HG03175 (cell line): ENCODE measurements around the gene BEND3.
A peak's percentile ranks its signal among the peaks of the same experiment; 100 is the strongest.

Experiments used
- ATAC-seq: cut with Tn5 transposase; IDR thresholded peaks from one replicate; pipeline ENCODE4 v1.9.1; 2021; ENCODE audit warnings: mild to moderate bottlenecking, moderate library complexity; ENCODE audit not compliant: unreplicated experiment

BEND3 gene

GRCh38 chr6:107083921-107084320, 31.4 kb downstream of the BEND3 start:
- no peak for ATAC-seq

GRCh38 chr6:107083047-107083768, 32.1 kb downstream of the BEND3 start:
- ATAC-seq: peak; percentile 96

- ATAC-seq: no peak
These were observed 33.3 kb downstream of the BEND3 start for GRCh38 chr6:107082045-107082444.

GRCh38 chr6:107080036-107080435, 35.3 kb downstream of the BEND3 start:
- no peak for ATAC-seq

GRCh38 chr6:107079429-107079828, 35.9 kb downstream of the BEND3 start:
- ATAC-seq: no peak

- no peak for ATAC-seq
These were observed 37.6 kb downstream of the BEND3 start for GRCh38 chr6:107077710-107078109.

GRCh38 chr6:107075951-107076381, 39.3 kb downstream of the BEND3 start:
- ATAC-seq: no peak

GRCh38 chr6:107070686-107071085, 44.6 kb downstream of the BEND3 start:
- no peak for ATAC-seq

GRCh38 chr6:107069631-107070548, 45.4 kb downstream of the BEND3 start:
- ATAC-seq: no peak

GRCh38 chr6:107068691-107069630, 46.4 kb downstream of the BEND3 start:
- no peak for ATAC-seq

- no peak for ATAC-seq
These were observed 48.3 kb downstream of the BEND3 start for GRCh38 chr6:107066697-107067659.

GRCh38 chr6:107064579-107065065, 50.7 kb downstream of the BEND3 start:
- ATAC-seq: peak; percentile 49

GRCh38 chr6:107062691-107063090, 52.6 kb downstream of the BEND3 start:
- ATAC-seq: no peak

GRCh38 chr6:107061125-107062020, 53.9 kb downstream of the BEND3 start:
- ATAC-seq: peak; percentile 53

GRCh38 chr6:107060704-107061103, 54.6 kb downstream of the BEND3 start:
- no peak for ATAC-seq

- no peak for ATAC-seq
These were observed 55.7 kb downstream of the BEND3 start for GRCh38 chr6:107059606-107060005.

- ATAC-seq: no peak
These were observed 57.6 kb downstream of the BEND3 start for GRCh38 chr6:107057679-107058078.

- no peak for ATAC-seq
These were observed 58.5 kb downstream of the BEND3 start for GRCh38 chr6:107056796-107057195.

- ATAC-seq: no peak
These were observed 67.5 kb downstream of the BEND3 start for GRCh38 chr6:107047807-107048206.
